ENCODE measurements around the gene SEZ6. TPM values are rescaled to one million over a fixed set of nuclear protein-coding genes. Genes with fewer than 3 reads are reported as not detected.

SEZ6 gene
- total and polyA plus RNA-seq, 2 of the 4 experiments (the other 2 are of a cell fraction) = not detected

GRCh38 chr17:29010586-29010985 is 4.8 kb upstream of the SEZ6 start:
- Histone ChIP-seq H2BK120ac (ENCODE audit: low read depth, low read length) (no peak overlapping the region), H3K9ac (ENCODE audit: low read depth, low read length) (no peak overlapping the region), H2BK5ac (ENCODE audit: low read depth, low read length, poor library complexity, severe bottlenecking) (no peak overlapping the region), H3K4me3 (ENCODE audit: insufficient read depth, low read depth, low read length) (no peak overlapping the region), H2AK5ac (ENCODE audit: low read depth, low read length) (no peak overlapping the region), H4K8ac (ENCODE audit: low read depth in 2 of 2, low read length in 2 of 2) (no peak overlapping the region), H3K9me3 (ENCODE audit: control insufficient read depth, insufficient read depth, low read length) (no peaks in the 10 kb centered on the region), H2AFZ (replicated peaks; ENCODE audit: low read length, poor library complexity) (no peak overlapping the region), H3K4me2 (ENCODE audit: low read depth, low read length) (no peak overlapping the region), H3K23ac (ENCODE audit: low read depth, low read length) (no peak overlapping the region), H3K56ac (ENCODE audit: extremely low read depth, insufficient read depth, low read length) (no peak overlapping the region), H4K91ac (ENCODE audit: insufficient read depth, low read depth, low read length) (no peak overlapping the region), H3K79me1 (ENCODE audit: low read depth in 1 of 2, low read length in 2 of 2) (no peaks in the 10 kb centered on the region), H3K14ac (replicated peaks; ENCODE audit: low read depth, low read length) (no peak overlapping the region), H3K27ac (ENCODE audit: insufficient read depth, low read length) (no peak overlapping the region), H3K18ac (ENCODE audit: low read depth, low read length) (no peak overlapping the region), H4K20me1 (ENCODE audit: insufficient read depth, low read length) (peaks cover 7% of the 10 kb centered on the region; the same call in 1 of the 2 replicates), H4K5ac (ENCODE audit: low read depth, low read length) (no peak overlapping the region), H3K36me3 (ENCODE audit: control insufficient read depth, insufficient read depth, low read length) (no peaks in the 10 kb centered on the region), H2AK9ac (replicated peaks; ENCODE audit: low read depth, low read length, poor library complexity) (no peak overlapping the region), H3K27me3 (ENCODE audit: control insufficient read depth, insufficient read depth, low read length) (peaks cover 74% of the 10 kb centered on the region), H3K9me1 (ENCODE audit: insufficient read depth, low read length) (0 out of 2 replicates have a peak, but pooled peaks cover 3% of the 10 kb centered on the region), H3K4me1 (ENCODE audit: control insufficient read depth, insufficient read depth, low read length) (peaks cover 3% of the 10 kb centered on the region), H2BK15ac (ENCODE audit: low read depth, low read length) (no peak overlapping the region), H2BK20ac (ENCODE audit: low read depth, low read length) (no peak overlapping the region), H3K4ac (ENCODE audit: low read depth, low read length) (no peak overlapping the region)
- no CpG with 5 or more reads among the region's 7 CpGs for WGBS, 2 experiments (ENCODE audit: extremely low coverage in 2 of 2, insufficient read length in 1 of 2)
- intact Hi-C loops (cut with micrococcal nuclease) = no loop called here
- DNase-seq (no peak), ATAC-seq (ENCODE audit: low read depth) (no peak)
- no peak for TF ChIP-seq CHD1 (IDR thresholded peaks at IDR 0.05; ENCODE audit: low read depth, low read length)
- no peak for TF ChIP-seq MXI1 (IDR thresholded peaks at IDR 0.05; ENCODE audit: borderline replicate concordance, low read depth, low read length)
- no peak for TF ChIP-seq NFE2L2 (IDR thresholded peaks at IDR 0.05; ENCODE audit: low read depth, low read length)
- TF ChIP-seq ELK1 (IDR thresholded peaks at IDR 0.05; ENCODE audit: borderline replicate concordance, low read depth, low read length) = no peak
- TF ChIP-seq RAD21 (IDR thresholded peaks at IDR 0.05; ENCODE audit: low read length) = no peak
- no peak for TF ChIP-seq RCOR1 (IDR thresholded peaks at IDR 0.05; ENCODE audit: insufficient replicate concordance, low read length)
- TF ChIP-seq CEBPB (IDR thresholded peaks at IDR 0.05; ENCODE audit: low read depth, low read length) = no peak
- no peak for TF ChIP-seq MAFK (IDR thresholded peaks at IDR 0.05; ENCODE audit: low read depth, low read length)
- no peak for TF ChIP-seq FOS (IDR thresholded peaks at IDR 0.05; ENCODE audit: low read depth, low read length)
- TF ChIP-seq CTCF (conservative IDR thresholded peaks at IDR 0.05; ENCODE audit: low read depth, low read length) = no peak
- TF ChIP-seq POLR2A (IDR thresholded peaks at IDR 0.05; ENCODE audit: low read depth, low read length) = no peak
- no peak for TF ChIP-seq MAZ (IDR thresholded peaks at IDR 0.05; ENCODE audit: borderline replicate concordance, low read depth, low read length)
- no peak for TF ChIP-seq BHLHE40 (IDR thresholded peaks at IDR 0.05; ENCODE audit: low read depth, low read length)
- no peak for TF ChIP-seq RFX5 (IDR thresholded peaks at IDR 0.05; ENCODE audit: low read depth, low read length)
- CTCF ChIA-PET = no interaction called here
- dilution Hi-C loops (cut with HindIII; ENCODE audit: low sequenced_read_pairs, unreplicated experiment) = no loop called here
- POLR2A ChIA-PET (ENCODE audit: unreplicated experiment) = no interaction called here
- in situ Hi-C loops (cut with MboI; ENCODE audit: low sequenced_read_pairs) = no loop called here
- no TSS peak for BruUV-seq (replicated peaks)
